Suprapubic skin (tissue), 4 donors: ENCODE measurements around the gene MEIOB.
A peak's percentile ranks its signal among the peaks of the same experiment; 100 is the strongest.

Experiments
- CTCF ChIP-seq, 2 donors: fragments of 200-600 bp in 1 of 2; fragments of 450-650 bp in 1 of 2; sonication (generic) in 1 of 2; IDR thresholded peaks; one replicate each; pipeline ENCODE4 v1.5.1; 2016 to 2019; ENCODE audit warnings: antibody characterized with exemption in 2 of 2, mild to moderate bottlenecking in 1 of 2, moderate library complexity in 1 of 2
- EP300 ChIP-seq: sonication (generic); formaldehyde crosslinking; IDR thresholded peaks from one replicate; pipeline ENCODE4 v1.6.1; 2017; ENCODE audit warnings: antibody characterized with exemption
- POLR2A ChIP-seq, 2 donors: fragments of 450-650 bp; IDR thresholded peaks; one replicate each; pipeline ENCODE4 v1.6.1; 2017; ENCODE audit warnings: antibody characterized with exemption in 2 of 2, mild to moderate bottlenecking in 2 of 2, moderate library complexity in 2 of 2
- POLR2AphosphoS5 ChIP-seq, 3 donors: sonication (generic); formaldehyde crosslinking; IDR thresholded peaks; one replicate each; pipeline ENCODE4 v1.6.1; 2017; ENCODE audit warnings: antibody characterized with exemption in 3 of 3

- TF ChIP-seq POLR2AphosphoS5 (IDR thresholded peaks at IDR 0.05) = peak in 1 of 3 donors; percentile 12
- no peak for TF ChIP-seq POLR2A (IDR thresholded peaks at IDR 0.05)
- no peak for TF ChIP-seq CTCF (IDR thresholded peaks at IDR 0.05)
- TF ChIP-seq EP300 = no peak
Measured at GRCh38 chr16:1913327-1914083, 41.5 kb upstream of the MEIOB start.
